HCT116 (cell line): ENCODE results near the gene BMPER. TPM values are rescaled to one million over a fixed set of nuclear protein-coding genes. Genes with fewer than 3 reads are reported as not detected.

ENCODE experiments used
- ATAC-seq: fragments of 200-7000 bp; cut with Tn5 transposase; 2 replicates; pipeline ENCODE4 v1.9.1; 2020; ENCODE audit warnings: mild to moderate bottlenecking, moderate library complexity
- BruUV-seq: library from RNA; stranded (reverse); fragments of 400-500 nt; replicated peaks from 2 replicates; lab custom pipeline; 2021; lab: Mats Ljungman, UMichigan
- CTCF ChIA-PET: fragments of 300-600 bp; sonication (Branson Sonifier 250); formaldehyde crosslinking; loops from one replicate; lab custom pipeline; 2021; ENCODE audit warnings: antibody characterized with exemption; lab: Charles Lee
- POLR2A ChIA-PET: fragments of 300-600, 350-600 bp; sonication (Branson Sonifier 250); formaldehyde crosslinking; loops from one replicate; lab custom pipeline; 2021; ENCODE audit warnings: antibody characterized with exemption; lab: Charles Lee
- RAD21 ChIA-PET, 2 experiments: fragments of 300-600 bp; sonication (Branson Sonifier 250); formaldehyde crosslinking; loops; one replicate each; lab custom pipeline; 2023; ENCODE audit warnings: low total read pairs in 2 of 2; ENCODE audit not compliant: uncharacterized antibody in 2 of 2, unreplicated experiment in 2 of 2, low non-redundant PET in 1 of 2; lab: Charles Lee
- DNase-seq: peaks from one replicate; pipeline ENCODE4 v3.0.0-alpha.2; 2010; ENCODE audit warnings: low read depth, low spot score
- H2AFZ ChIP-seq: fragments of 200-600 bp; shearing (Covaris generic), sonication (generic); 2 replicates; pipeline ENCODE4 v1.6.1; 2017; ENCODE audit warnings: low read depth, mixed run types, mixed read lengths, antibody characterized with exemption, low read length; ENCODE audit not compliant: poor library complexity, severe bottlenecking
- H3K27ac ChIP-seq: 2 replicates; pipeline ENCODE4 v1.5.1; 2012; ENCODE audit warnings: low read depth, low read length
- H3K27me3 ChIP-seq: fragments of 200-600 bp; sonication (generic); 2 replicates; pipeline ENCODE4 v1.6.1; 2016; ENCODE audit warnings: mixed run types, low read length, mixed read lengths; ENCODE audit not compliant: insufficient read depth
- H3K36me3 ChIP-seq, 2 experiments: fragments of 200-500 bp in 1 of 2; fragments of 200-600 bp in 1 of 2; sonication (Bioruptor generic) in 1 of 2; sonication (generic) in 1 of 2; 2 replicates each; pipeline versions ENCODE4 v1.5.1 to v1.6.1; 2014 to 2016; ENCODE audit warnings: low read length in 2 of 2, inconsistent platforms in 1 of 2, mixed read lengths in 1 of 2, mixed run types in 1 of 2; ENCODE audit not compliant: insufficient read depth in 2 of 2, control insufficient read depth in 1 of 2
- H3K4me1 ChIP-seq, 2 experiments: fragments of 200-600 bp in 1 of 2; sonication (generic) in 1 of 2; 2 replicates each; pipeline versions ENCODE4 v1.5.1 to v1.6.1; 2012 to 2017; ENCODE audit warnings: low read length in 2 of 2, inconsistent platforms in 1 of 2, mild to moderate bottlenecking in 1 of 2, mixed read lengths in 1 of 2, mixed run types in 1 of 2, moderate library complexity in 1 of 2; ENCODE audit not compliant: insufficient read depth in 2 of 2, control insufficient read depth in 1 of 2
- H3K4me2 ChIP-seq: fragments of 200-600 bp; sonication (generic); 2 replicates; pipeline ENCODE4 v1.6.1; 2017; ENCODE audit warnings: mixed run types, low read length, mixed read lengths
- H3K4me3 ChIP-seq, 2 experiments: fragments of 200-600 bp in 1 of 2; sonication (generic) in 1 of 2; replicated peaks in 1 of 2; 2 replicates each; pipeline ENCODE4 v1.5.1; 2011 to 2016; ENCODE audit warnings: low read length in 2 of 2, control low read depth in 1 of 2, low read depth in 1 of 2, mild to moderate bottlenecking in 1 of 2, mixed read lengths in 1 of 2, mixed run types in 1 of 2
- H3K79me2 ChIP-seq: fragments of 200-600 bp; sonication (generic); 2 replicates; pipeline ENCODE4 v1.6.1; 2017; ENCODE audit warnings: mild to moderate bottlenecking, mixed run types, low read length, moderate library complexity, mixed read lengths; ENCODE audit not compliant: insufficient read depth
- H3K9ac ChIP-seq: fragments of 200-600 bp; sonication (generic); 2 replicates; pipeline ENCODE4 v1.6.1; 2016; ENCODE audit warnings: low read length, mixed read lengths
- H3K9me2 ChIP-seq: fragments of 200-600 bp; sonication (generic), shearing (Covaris generic); 2 replicates; pipeline ENCODE4 v1.6.1; 2017; ENCODE audit warnings: mixed run types, mild to moderate bottlenecking, moderate library complexity; ENCODE audit not compliant: insufficient read depth
- H3K9me3 ChIP-seq, 2 experiments: fragments of 200-500 bp in 1 of 2; fragments of 200-600 bp in 1 of 2; sonication (Bioruptor generic) in 1 of 2; sonication (generic) in 1 of 2; 2 replicates each; pipeline ENCODE4 v1.6.1; 2014 to 2017; ENCODE audit warnings: low read length in 2 of 2, mixed read lengths in 2 of 2, inconsistent platforms in 1 of 2, low read depth in 1 of 2, mild to moderate bottlenecking in 1 of 2, mixed run types in 1 of 2, moderate library complexity in 1 of 2; ENCODE audit not compliant: control insufficient read depth in 1 of 2, insufficient read depth in 1 of 2
- H4K20me1 ChIP-seq: fragments of 200-600 bp; sonication (generic), shearing (Covaris generic); 2 replicates; pipeline ENCODE4 v1.6.1; 2017; ENCODE audit warnings: mixed run types, mild to moderate bottlenecking, moderate library complexity; ENCODE audit not compliant: insufficient read depth
- ATF3 ChIP-seq: IDR thresholded peaks from 2 replicates; pipeline ENCODE4 v1.6.1; 2012
- CBX3 ChIP-seq: IDR thresholded peaks from 2 replicates; pipeline ENCODE4 v1.6.1; 2012; ENCODE audit warnings: low read depth
- CEBPB ChIP-seq: IDR thresholded peaks from 2 replicates; pipeline ENCODE4 v1.6.1; 2012; ENCODE audit warnings: low read depth
- CTCF ChIP-seq, 3 experiments: fragments of 200-600 bp in 1 of 3; sonication (generic) in 1 of 3; IDR thresholded peaks in 2 of 3; conservative IDR thresholded peaks in 1 of 3; 2 replicates each; pipeline ENCODE4 v1.5.1; 2012 to 2017; ENCODE audit warnings: low read depth in 2 of 3, low read length in 2 of 3, antibody characterized with exemption in 1 of 3, borderline replicate concordance in 1 of 3, control low read depth in 1 of 3, mild to moderate bottlenecking in 1 of 3, mixed read lengths in 1 of 3, mixed run types in 1 of 3, moderate library complexity in 1 of 3; ENCODE audit not compliant: insufficient read depth in 1 of 3
- EZH2 ChIP-seq: fragments of 200-600 bp; sonication (generic); IDR thresholded peaks from 2 replicates; pipeline ENCODE4 v1.6.1; 2017; ENCODE audit warnings: antibody characterized with exemption, mixed run types
- EZH2phosphoT487 ChIP-seq: fragments of 200-600 bp; IDR thresholded peaks from 2 replicates; pipeline ENCODE4 v1.6.1; 2018; ENCODE audit warnings: antibody characterized with exemption, borderline replicate concordance
- FOSL1 ChIP-seq: IDR thresholded peaks from 2 replicates; pipeline ENCODE4 v1.6.1; 2012; ENCODE audit warnings: low read depth
- JUND ChIP-seq: IDR thresholded peaks from 2 replicates; pipeline ENCODE4 v1.6.1; 2012
- POLR2A ChIP-seq: IDR thresholded peaks from 2 replicates; pipeline ENCODE4 v1.7.0; 2011; ENCODE audit warnings: borderline replicate concordance; ENCODE audit not compliant: insufficient read depth, insufficient read length; ENCODE audit errors: extremely low read depth
- POLR2AphosphoS5 ChIP-seq: IDR thresholded peaks from 2 replicates; pipeline ENCODE4 v1.6.1; 2011; ENCODE audit warnings: mild to moderate bottlenecking, low read depth, low read length, moderate library complexity
- RAD21 ChIP-seq: IDR thresholded peaks from 2 replicates; pipeline ENCODE4 v1.6.1; 2012; ENCODE audit warnings: low read depth, mild to moderate bottlenecking
- SIN3A ChIP-seq: IDR thresholded peaks from 2 replicates; pipeline ENCODE4 v1.6.1; 2012; ENCODE audit warnings: low read depth
- SP1 ChIP-seq: IDR thresholded peaks from 2 replicates; pipeline ENCODE4 v1.6.1; 2012; ENCODE audit warnings: low read depth
- SRF ChIP-seq: IDR thresholded peaks from 2 replicates; pipeline ENCODE4 v1.6.1; 2012; ENCODE audit warnings: low read depth
- TCF7L2 ChIP-seq: IDR thresholded peaks from 2 replicates; pipeline ENCODE4 v1.7.0; 2011; ENCODE audit warnings: borderline replicate concordance, inconsistent platforms; ENCODE audit not compliant: insufficient read depth, insufficient read length; ENCODE audit errors: extremely low read depth
- YY1 ChIP-seq: IDR thresholded peaks from 2 replicates; pipeline ENCODE4 v1.6.1; 2011; ENCODE audit warnings: low read length, low read depth, moderate library complexity, mild to moderate bottlenecking; ENCODE audit not compliant: insufficient replicate concordance; ENCODE audit errors: extremely low read depth
- ZBTB33 ChIP-seq: IDR thresholded peaks from 2 replicates; pipeline ENCODE4 v1.6.1; 2011; ENCODE audit warnings: mild to moderate bottlenecking, low read length, moderate library complexity; ENCODE audit not compliant: insufficient replicate concordance; ENCODE audit errors: extremely low read depth
- ZFX ChIP-seq: fragments of 450-650 bp; IDR thresholded peaks from 2 replicates; pipeline ENCODE4 v1.6.1; 2017
- intact Hi-C: fragments of 100-400 bp; cut with micrococcal nuclease; formaldehyde crosslinking; loops from 2 replicates; pipeline ENCODE4 v1.10.0; 2022
- total RNA-seq: library from RNA; stranded (reverse); gene quantifications from one replicate; pipeline ENCODE4 v1.2.1, GENCODE V29; 2021; ENCODE audit not compliant: unreplicated experiment
- TF ChIP-seq, protein P1 (sequence below): IDR thresholded peaks from 2 replicates; pipeline ENCODE4 v1.6.1; 2012; ENCODE audit warnings: low read depth
- TF ChIP-seq, protein P2 (sequence below): IDR thresholded peaks from 2 replicates; pipeline ENCODE4 v1.6.1; 2012

The BMPER gene
- total RNA-seq, 1 experiment from 2014 or later, result not detected

- DNase-seq, result no peak
- no peak overlapping the region for H3K27ac ChIP-seq
- H3K79me2 ChIP-seq, result no peaks in the 10 kb centered on the region
- no peaks in the 10 kb centered on the region for H4K20me1 ChIP-seq
- H3K4me3 ChIP-seq, result no peak overlapping the region
- H3K36me3 ChIP-seq, result no peaks in the 10 kb centered on the region
- no peaks in the 10 kb centered on the region for H3K27me3 ChIP-seq
- no peak overlapping the region for H3K4me2 ChIP-seq
- intact Hi-C loops, result no loop called here
- POLR2A ChIA-PET, result no interaction called here
- TF ChIP-seq, protein P1, sequence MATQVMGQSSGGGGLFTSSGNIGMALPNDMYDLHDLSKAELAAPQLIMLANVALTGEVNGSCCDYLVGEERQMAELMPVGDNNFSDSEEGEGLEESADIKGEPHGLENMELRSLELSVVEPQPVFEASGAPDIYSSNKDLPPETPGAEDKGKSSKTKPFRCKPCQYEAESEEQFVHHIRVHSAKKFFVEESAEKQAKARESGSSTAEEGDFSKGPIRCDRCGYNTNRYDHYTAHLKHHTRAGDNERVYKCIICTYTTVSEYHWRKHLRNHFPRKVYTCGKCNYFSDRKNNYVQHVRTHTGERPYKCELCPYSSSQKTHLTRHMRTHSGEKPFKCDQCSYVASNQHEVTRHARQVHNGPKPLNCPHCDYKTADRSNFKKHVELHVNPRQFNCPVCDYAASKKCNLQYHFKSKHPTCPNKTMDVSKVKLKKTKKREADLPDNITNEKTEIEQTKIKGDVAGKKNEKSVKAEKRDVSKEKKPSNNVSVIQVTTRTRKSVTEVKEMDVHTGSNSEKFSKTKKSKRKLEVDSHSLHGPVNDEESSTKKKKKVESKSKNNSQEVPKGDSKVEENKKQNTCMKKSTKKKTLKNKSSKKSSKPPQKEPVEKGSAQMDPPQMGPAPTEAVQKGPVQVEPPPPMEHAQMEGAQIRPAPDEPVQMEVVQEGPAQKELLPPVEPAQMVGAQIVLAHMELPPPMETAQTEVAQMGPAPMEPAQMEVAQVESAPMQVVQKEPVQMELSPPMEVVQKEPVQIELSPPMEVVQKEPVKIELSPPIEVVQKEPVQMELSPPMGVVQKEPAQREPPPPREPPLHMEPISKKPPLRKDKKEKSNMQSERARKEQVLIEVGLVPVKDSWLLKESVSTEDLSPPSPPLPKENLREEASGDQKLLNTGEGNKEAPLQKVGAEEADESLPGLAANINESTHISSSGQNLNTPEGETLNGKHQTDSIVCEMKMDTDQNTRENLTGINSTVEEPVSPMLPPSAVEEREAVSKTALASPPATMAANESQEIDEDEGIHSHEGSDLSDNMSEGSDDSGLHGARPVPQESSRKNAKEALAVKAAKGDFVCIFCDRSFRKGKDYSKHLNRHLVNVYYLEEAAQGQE, result no peak
- no peak for TF ChIP-seq YY1
- no peak for TF ChIP-seq EZH2
- TF ChIP-seq, protein P2, sequence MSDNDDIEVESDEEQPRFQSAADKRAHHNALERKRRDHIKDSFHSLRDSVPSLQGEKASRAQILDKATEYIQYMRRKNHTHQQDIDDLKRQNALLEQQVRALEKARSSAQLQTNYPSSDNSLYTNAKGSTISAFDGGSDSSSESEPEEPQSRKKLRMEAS, result no peak
- TF ChIP-seq POLR2A, result no peak
- TF ChIP-seq SP1, result no peak
- no peak for TF ChIP-seq CBX3
- no peak for TF ChIP-seq TCF7L2
- TF ChIP-seq RAD21, result no peak
- TF ChIP-seq ATF3, result no peak
- TF ChIP-seq SIN3A, result no peak
- TF ChIP-seq JUND, result no peak
- no peak for TF ChIP-seq CEBPB
- TF ChIP-seq SRF, result no peak
- no peak for TF ChIP-seq FOSL1
- TF ChIP-seq EZH2phosphoT487, result no peak
- no peak for TF ChIP-seq POLR2AphosphoS5
- TF ChIP-seq ZBTB33, result no peak
- TF ChIP-seq ZFX, result no peak
- no peak for TF ChIP-seq CTCF (IDR thresholded peaks at IDR 0.05 in 2 of 3, conservative IDR thresholded peaks at IDR 0.05 in 1 of 3; ENCODE audit: borderline replicate concordance in 1 of 3, insufficient read depth in 1 of 3, low read depth in 2 of 3, low read length in 2 of 3)
- TF ChIP-seq, all 23 proteins: peak for 0
- Histone ChIP-seq H3K9me2 (no peaks in the 10 kb centered on the region), H3K9me3 (no peaks in the 10 kb centered on the region), H2AFZ (no peak overlapping the region), H3K4me1 (no peaks in the 10 kb centered on the region), H3K9ac (no peak overlapping the region)
- CTCF ChIA-PET, result no interaction called here
- ATAC-seq, result no peak
- no TSS peak for BruUV-seq
- RAD21 ChIA-PET, result no interaction called here
Observed at GRCh38 chr7:33862946-33863814, 42.2 kb upstream of the BMPER start.
